AG10803 (cell line): ENCODE results near the gene FCAMR.

Experiments used
- DNase-seq: peaks from one replicate; pipeline ENCODE4 v3.0.0; 2010; ENCODE audit warnings: low read depth
- H3K4me3 ChIP-seq: 2 replicates; pipeline ENCODE4 v1.5.1; 2011; ENCODE audit warnings: mild to moderate bottlenecking, low read length, control low read depth
- CTCF ChIP-seq: conservative IDR thresholded peaks from 2 replicates; pipeline ENCODE4 v1.5.1; 2011; ENCODE audit warnings: mild to moderate bottlenecking, low read length, control low read depth, inconsistent platforms

Gene FCAMR

GRCh38 chr1:206953126-206953525, 17.1 kb downstream of the FCAMR start:
- TF ChIP-seq CTCF, result no peak
- DNase-seq, result no peak
- H3K4me3 ChIP-seq, result no peak overlapping the region

- no peak overlapping the region for H3K4me3 ChIP-seq
- no peak for DNase-seq
- no peak for TF ChIP-seq CTCF
These were observed 18.1 kb downstream of the FCAMR start for GRCh38 chr1:206952171-206952570.

- H3K4me3 ChIP-seq, result no peak overlapping the region
- DNase-seq, result no peak
- no peak for TF ChIP-seq CTCF
These were observed 18.8 kb downstream of the FCAMR start for GRCh38 chr1:206951318-206952100.

GRCh38 chr1:206949641-206950040, 20.6 kb downstream of the FCAMR start:
- no peak for TF ChIP-seq CTCF
- no peak for DNase-seq

GRCh38 chr1:206949208-206949607, 21.1 kb downstream of the FCAMR start:
- no peak for TF ChIP-seq CTCF
- no peak overlapping the region for H3K4me3 ChIP-seq
- no peak for DNase-seq

More at GRCh38 chr1:206949641-206950040, 20.6 kb downstream of the FCAMR start:
- no peak overlapping the region for H3K4me3 ChIP-seq

- DNase-seq, result no peak
- TF ChIP-seq CTCF, result no peak
- H3K4me3 ChIP-seq, result no peak overlapping the region
These were observed 23.0 kb downstream of the FCAMR start for GRCh38 chr1:206947255-206947654.

- DNase-seq, result no peak
- no peak for TF ChIP-seq CTCF
- no peak within 1 kb of the TSS for H3K4me3 ChIP-seq
These were observed 24.0 kb downstream of the FCAMR start, which contains the start of gene PIGR for GRCh38 chr1:206946261-206946660. PIGR (minus strand) TSS chr1:206946466; CDS start chr1:206940531, 5,935 bp downstream.
